Activated naive CD4-positive, alpha-beta T cell treated with Interleukin-2 at 50 U/mL for 16 hours (primary cell): Measurements from ENCODE around the gene ECEL1.

ENCODE experiments used
- DNase-seq: peaks from one replicate; pipeline ENCODE4 v3.0.0-alpha.2; 2020

Gene ECEL1

DNA sequence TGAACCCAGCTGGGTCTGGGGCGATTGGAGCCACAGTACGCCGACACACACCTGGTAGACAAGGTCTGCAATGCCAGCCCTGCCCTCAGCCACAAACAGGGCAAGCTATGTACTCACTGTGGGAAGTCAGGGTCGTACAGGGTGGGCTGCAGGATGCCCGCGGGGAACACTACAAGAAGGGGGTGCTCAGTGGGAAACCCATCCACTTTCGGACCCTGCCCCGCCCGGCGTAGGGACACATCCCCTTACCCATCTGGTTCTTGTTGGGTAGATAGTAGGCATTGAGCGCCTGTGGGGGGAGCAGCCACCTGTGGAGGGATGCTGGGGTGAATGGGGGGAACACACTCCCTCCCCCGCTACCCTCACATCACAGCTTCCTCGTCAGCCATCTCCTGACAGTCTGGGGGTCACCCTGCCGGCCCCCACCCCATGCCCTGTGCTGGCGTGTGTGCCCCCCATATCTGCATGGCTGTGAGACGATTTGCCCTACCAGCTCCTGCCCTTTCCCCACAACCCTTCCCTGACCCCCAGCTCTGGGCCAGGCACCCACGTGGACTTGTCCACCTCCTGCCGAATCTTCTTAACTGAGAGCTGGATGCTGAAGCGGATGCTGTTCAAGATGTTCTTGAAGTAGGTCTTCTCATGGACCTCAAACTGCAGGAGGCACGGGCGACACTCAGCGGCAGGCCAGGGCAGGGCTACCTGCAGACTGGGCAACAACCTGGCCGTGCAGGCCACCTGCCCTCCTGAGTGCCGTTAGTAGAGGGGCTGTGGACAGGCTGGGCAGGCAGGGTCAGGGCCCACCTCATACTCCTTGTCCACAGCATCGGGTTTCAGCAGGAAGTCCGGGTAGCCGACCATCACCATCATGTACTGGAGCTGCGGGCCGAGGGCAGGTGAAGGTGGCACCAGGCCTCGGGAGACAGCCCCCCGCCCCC, 5.1 kb downstream of the ECEL1 start:
- no peak for DNase-seq

- no peak for DNase-seq
Measured at GRCh38 chr2:232481322-232482140, 6.1 kb downstream of the ECEL1 start.

- no peak for DNase-seq
Measured at GRCh38 chr2:232480201-232481190, 7.1 kb downstream of the ECEL1 start.

DNA sequence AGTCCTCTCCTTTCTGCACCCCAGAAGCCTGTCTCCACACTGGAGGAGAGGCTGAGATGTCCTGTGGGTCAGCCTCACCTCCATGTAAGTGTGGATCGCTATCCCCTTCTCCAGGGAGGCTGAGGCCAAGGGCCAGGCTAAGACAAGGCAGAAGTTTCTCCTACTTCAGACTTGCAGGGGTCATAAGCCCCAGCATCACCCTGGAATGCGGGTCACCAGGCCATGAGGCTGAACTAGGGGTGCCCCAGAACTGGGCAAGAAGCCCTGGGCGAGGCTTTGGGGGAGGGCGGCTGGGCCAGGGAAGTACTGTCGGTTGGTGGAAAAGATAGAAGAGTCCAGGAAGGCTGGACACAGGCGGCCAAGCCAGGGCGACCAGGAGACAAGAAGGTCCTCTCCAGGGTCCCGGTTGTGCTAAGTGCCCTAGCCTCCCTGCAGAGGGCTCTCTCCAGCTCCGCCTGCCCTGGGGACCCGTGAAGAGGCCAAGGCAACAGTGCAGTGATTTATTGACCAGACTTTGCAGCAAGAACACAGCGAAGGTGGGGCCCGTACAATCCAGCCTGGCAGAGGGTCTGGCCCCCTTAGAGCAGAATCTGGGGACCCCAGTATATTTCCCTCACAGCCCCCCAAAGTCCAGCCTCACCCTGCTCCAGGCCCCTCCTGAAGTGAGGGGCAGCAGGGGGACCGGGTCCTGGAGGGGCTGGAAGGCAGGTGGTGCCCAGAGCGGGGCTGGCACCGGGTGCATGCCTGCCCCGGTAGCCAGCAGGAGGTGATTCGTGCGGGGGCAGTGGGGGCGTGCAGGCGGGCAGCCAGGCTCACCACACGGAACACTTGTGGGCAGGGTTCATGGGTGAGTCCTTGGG, 8.1 kb downstream of the ECEL1 start:
- DNase-seq, result no peak

- no peak for DNase-seq
Measured at GRCh38 chr2:232478571-232479340, 8.9 kb downstream of the ECEL1 start.

DNA sequence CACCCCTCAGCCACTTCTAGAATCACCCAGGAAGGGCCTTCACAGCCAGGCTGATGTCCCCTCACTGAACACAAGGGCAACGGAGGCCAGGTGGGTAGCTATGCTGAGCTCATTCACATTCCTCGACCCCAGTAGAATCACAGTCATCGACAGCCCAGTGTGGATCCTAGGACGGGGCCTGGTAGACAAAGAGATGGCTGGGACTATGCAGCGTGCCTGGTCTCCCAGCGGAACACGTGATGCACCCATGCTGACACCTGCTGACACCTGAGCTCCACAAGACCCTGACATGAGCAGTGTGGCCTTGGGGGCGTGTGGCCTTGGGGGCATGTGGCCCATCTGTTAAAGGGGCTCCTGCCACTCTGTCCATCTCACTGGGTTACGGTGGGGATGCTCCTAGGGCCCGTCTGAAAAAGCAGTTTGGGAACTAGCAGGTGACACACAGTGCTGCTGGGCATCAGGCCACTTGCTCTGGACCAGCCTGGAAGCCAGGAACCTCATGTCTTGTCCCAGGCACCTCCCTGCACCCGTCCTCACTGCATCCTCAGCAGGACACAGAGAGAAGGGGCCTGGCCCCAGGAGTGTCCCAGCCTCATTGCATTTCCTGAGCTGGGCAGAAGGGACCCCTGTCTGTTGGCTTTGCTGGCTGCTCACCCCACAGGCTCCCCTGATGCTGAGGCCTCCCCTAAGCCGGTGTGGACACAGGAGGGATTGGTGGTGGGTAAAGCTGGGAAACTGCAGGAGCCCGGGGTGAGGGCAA, 9.7 kb downstream of the ECEL1 start:
- DNase-seq, result no peak

GRCh38 chr2:232476791-232477190, 10.8 kb downstream of the ECEL1 start:
- no peak for DNase-seq

- no peak for DNase-seq
Measured at GRCh38 chr2:232476045-232476444, 11.6 kb downstream of the ECEL1 start.

DNA sequence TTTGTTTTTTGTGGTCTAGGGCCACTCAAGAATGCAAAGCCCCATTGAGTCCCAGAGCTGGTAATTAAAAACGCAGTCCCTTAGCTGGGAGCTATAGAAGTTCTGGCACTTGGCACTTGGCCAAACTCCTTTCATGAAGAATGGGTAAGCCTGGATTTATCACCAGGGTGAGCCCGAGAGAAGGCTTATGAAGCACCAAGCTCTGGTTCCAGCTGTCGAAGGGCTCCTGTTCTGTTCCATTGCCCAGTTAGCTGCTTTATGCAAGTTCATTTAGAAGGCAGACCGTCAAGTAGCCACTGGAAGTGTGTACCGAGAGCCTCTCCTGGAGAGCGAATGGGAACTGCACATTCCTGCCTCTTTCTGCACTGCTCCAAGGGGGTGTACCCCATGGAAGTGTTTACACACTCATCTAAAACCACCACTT, 14.2 kb downstream of the ECEL1 start:
- DNase-seq, result no peak

DNA sequence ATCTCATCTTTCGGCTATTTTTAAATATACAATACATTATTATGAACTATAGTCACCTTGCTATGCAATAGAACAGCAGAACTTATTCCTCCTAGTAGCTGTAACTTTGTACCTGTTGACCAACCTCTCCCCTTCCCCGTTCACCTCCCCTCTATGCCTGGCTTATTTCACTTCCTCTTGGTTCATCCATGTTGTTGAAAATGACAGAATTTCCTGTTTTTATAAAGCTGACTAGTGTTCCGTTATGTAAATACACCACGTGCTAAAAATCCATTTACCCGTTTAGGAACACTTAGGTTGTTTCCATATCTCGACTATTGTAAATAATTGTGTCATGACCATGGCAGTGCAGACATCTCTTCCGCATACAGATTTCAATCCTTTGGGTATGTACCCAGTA, 21.4 kb downstream of the ECEL1 start:
- DNase-seq, result no peak

- DNase-seq, result no peak
Measured at GRCh38 chr2:232465061-232465460, 22.6 kb downstream of the ECEL1 start.

GRCh38 chr2:232464544-232464885, 23.1 kb downstream of the ECEL1 start:
- no peak for DNase-seq

GRCh38 chr2:232463701-232464543, 23.7 kb downstream of the ECEL1 start:
- no peak for DNase-seq

DNA sequence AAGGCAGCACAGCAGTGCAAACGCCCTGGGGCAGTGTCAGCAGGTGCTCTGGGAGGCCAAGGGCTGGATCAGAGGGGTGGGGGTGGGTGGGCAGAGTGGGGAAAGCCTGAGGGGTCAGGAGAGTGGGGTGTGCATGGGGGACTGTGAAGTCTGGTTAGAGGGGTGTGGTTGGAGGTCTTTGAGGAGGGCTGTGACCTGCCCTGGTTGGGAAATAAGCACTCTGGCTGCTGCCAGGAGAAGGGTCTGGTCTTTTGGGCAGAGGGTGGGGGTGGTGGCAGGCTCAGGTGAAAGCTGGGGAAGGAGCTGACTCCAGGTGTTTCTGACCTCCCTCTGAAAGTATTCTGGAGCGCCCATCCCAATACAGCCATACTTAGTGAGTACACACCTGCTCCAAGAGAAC, 27.5 kb downstream of the ECEL1 start:
- no peak for DNase-seq

GRCh38 chr2:232459419-232460035, 28.1 kb downstream of the ECEL1 start:
- no peak for DNase-seq

- no peak for DNase-seq
Measured at GRCh38 chr2:232458661-232459418, 28.8 kb downstream of the ECEL1 start.

GRCh38 chr2:232458051-232458660, 29.5 kb downstream of the ECEL1 start:
- DNase-seq, result no peak
